ENCODE data around the gene DDHD1.

The DDHD1 gene

GRCh38 chr14:53032838-53033390 lies 120.2 kb downstream of the DDHD1 start:
- Histone ChIP-seq H3F3A (ENCODE audit: insufficient read depth) (no peaks in the 10 kb centered on the region), H3K9me2 (replicated peaks; ENCODE audit: insufficient read depth, low read length) (no peaks in the 10 kb centered on the region), H3K27ac (ENCODE audit: low read depth, low read length) (no peak overlapping the region), H3K9ac (ENCODE audit: low read length) (no peak overlapping the region), H3K9me3 (ENCODE audit: insufficient read depth, low read length) (no peaks in the 10 kb centered on the region), H3K27me3 (ENCODE audit: low read length) (no peaks in the 10 kb centered on the region), H3K79me2 (ENCODE audit: insufficient read depth, low read length) (no peaks in the 10 kb centered on the region), H3K36me3 (ENCODE audit: low read length) (peaks cover 36% of the 10 kb centered on the region), H3K4me2 (ENCODE audit: low read depth, low read length, poor library complexity, severe bottlenecking) (no peak overlapping the region), H3K4me3 (ENCODE audit: insufficient read depth, low read length, poor library complexity, severe bottlenecking) (no peak overlapping the region), H4K20me1 (ENCODE audit: low read depth, low read length) (no peaks in the 10 kb centered on the region), H2AFZ (ENCODE audit: low read depth, low read length, severe bottlenecking) (no peak overlapping the region)
- TF ChIP-seq EZH2phosphoT487 (conservative IDR thresholded peaks at IDR 0.05; ENCODE audit: low read length) (no peak), CTCF (IDR thresholded peaks at IDR 0.05; ENCODE audit: insufficient read depth, low read length, poor library complexity, severe bottlenecking) (no peak)

GRCh38 chr14:53032161-53032803 lies 120.8 kb downstream of the DDHD1 start:
- H3K79me2 ChIP-seq (ENCODE audit: insufficient read depth, low read length), result no peaks in the 10 kb centered on the region
- H3K27me3 ChIP-seq (ENCODE audit: low read length), result no peaks in the 10 kb centered on the region
- no peak overlapping the region for H3K4me2 ChIP-seq (ENCODE audit: low read depth, low read length, poor library complexity, severe bottlenecking)
- no peak overlapping the region for H3K9ac ChIP-seq (ENCODE audit: low read length)
- H3K4me3 ChIP-seq (ENCODE audit: insufficient read depth, low read length, poor library complexity, severe bottlenecking), result no peak overlapping the region
- H3K36me3 ChIP-seq (ENCODE audit: low read length), result peaks cover 29% of the 10 kb centered on the region
- H3K27ac ChIP-seq (ENCODE audit: low read depth, low read length), result no peak overlapping the region
- no peak overlapping the region for H2AFZ ChIP-seq (ENCODE audit: low read depth, low read length, severe bottlenecking)
- no peaks in the 10 kb centered on the region for H4K20me1 ChIP-seq (ENCODE audit: low read depth, low read length)
- H3F3A ChIP-seq (ENCODE audit: insufficient read depth), result no peaks in the 10 kb centered on the region
- no peaks in the 10 kb centered on the region for H3K9me3 ChIP-seq (ENCODE audit: insufficient read depth, low read length)
- TF ChIP-seq EZH2phosphoT487 (conservative IDR thresholded peaks at IDR 0.05; ENCODE audit: low read length), result no peak
- no peak for TF ChIP-seq CTCF (IDR thresholded peaks at IDR 0.05; ENCODE audit: insufficient read depth, low read length, poor library complexity, severe bottlenecking)
- H3K9me2 ChIP-seq (replicated peaks; ENCODE audit: insufficient read depth, low read length), result no peaks in the 10 kb centered on the region

- TF ChIP-seq CTCF (IDR thresholded peaks at IDR 0.05; ENCODE audit: insufficient read depth, low read length, poor library complexity, severe bottlenecking), result no peak
- no peak for TF ChIP-seq EZH2phosphoT487 (conservative IDR thresholded peaks at IDR 0.05; ENCODE audit: low read length)
- H3K9ac ChIP-seq (ENCODE audit: low read length), result no peak overlapping the region
- H3K4me2 ChIP-seq (ENCODE audit: low read depth, low read length, poor library complexity, severe bottlenecking), result no peak overlapping the region
- no peak overlapping the region for H3K4me3 ChIP-seq (ENCODE audit: insufficient read depth, low read length, poor library complexity, severe bottlenecking)
- H2AFZ ChIP-seq (ENCODE audit: low read depth, low read length, severe bottlenecking), result no peak overlapping the region
- no peaks in the 10 kb centered on the region for H4K20me1 ChIP-seq (ENCODE audit: low read depth, low read length)
- H3K36me3 ChIP-seq (ENCODE audit: low read length), result peaks cover 4% of the 10 kb centered on the region
- no peak overlapping the region for H3K27ac ChIP-seq (ENCODE audit: low read depth, low read length)
- H3K27me3 ChIP-seq (ENCODE audit: low read length), result no peaks in the 10 kb centered on the region
- H3K79me2 ChIP-seq (ENCODE audit: insufficient read depth, low read length), result no peaks in the 10 kb centered on the region
- H3F3A ChIP-seq (ENCODE audit: insufficient read depth), result no peaks in the 10 kb centered on the region
- H3K9me2 ChIP-seq (replicated peaks; ENCODE audit: insufficient read depth, low read length), result no peaks in the 10 kb centered on the region
- H3K9me3 ChIP-seq (ENCODE audit: insufficient read depth, low read length), result no peaks in the 10 kb centered on the region
Measured at GRCh38 chr14:53027562-53027961, 125.6 kb downstream of the DDHD1 start.
